Endothelial cell of umbilical vein (primary cell): ENCODE results near the gene DCLK3. TPM values are rescaled to one million over a fixed set of nuclear protein-coding genes. Genes with fewer than 3 reads are reported as not detected.

Experiments used
- BruUV-seq: library from RNA; stranded (reverse); fragments of 400-500 nt; replicated peaks from 2 replicates; lab custom pipeline; 2021; lab: Mats Ljungman, UMichigan
- CTCF ChIA-PET: fragments of 300-600, 350-600 bp; sonication (Branson Sonifier 250); formaldehyde crosslinking; loops from one replicate; lab custom pipeline; 2021; ENCODE audit warnings: antibody characterized with exemption, inconsistent platforms; lab: Charles Lee
- POLR2A ChIA-PET: fragments of 300-600, 350-600 bp; sonication (Branson Sonifier 250); formaldehyde crosslinking; loops from one replicate; lab custom pipeline; 2021; ENCODE audit warnings: antibody characterized with exemption, inconsistent platforms; lab: Charles Lee
- DNase-seq: peaks from one replicate; pipeline ENCODE4 v3.0.0-alpha.2; 2011; ENCODE audit warnings: low read depth, low spot score
- FAIRE-seq: peaks from 2 replicates; lab custom pipeline; 2011; peaks lifted over from hg19 to GRCh38; lab: Jason Lieb, UNC
- H2AFZ ChIP-seq: 2 replicates; pipeline ENCODE4 v1.6.0; 2012; ENCODE audit warnings: low read depth, low read length, control low read depth, inconsistent platforms
- H3K27ac ChIP-seq: 2 replicates; pipeline ENCODE4 v1.5.1; 2011; ENCODE audit warnings: low read depth, mild to moderate bottlenecking, control low read depth, low read length, moderate library complexity; ENCODE audit not compliant: insufficient read depth
- H3K27me3 ChIP-seq, 2 experiments: 2 replicates each; pipeline versions ENCODE4 v1.6.0 to v1.6.1; 2011; ENCODE audit warnings: low read length in 2 of 2, mixed read lengths in 1 of 2; ENCODE audit not compliant: control insufficient read depth in 2 of 2, insufficient read depth in 2 of 2
- H3K36me3 ChIP-seq, 2 experiments: 2 replicates in 1 of 2; 3 replicates in 1 of 2; pipeline ENCODE4 v1.5.1; 2011; ENCODE audit warnings: low read length in 2 of 2, mild to moderate bottlenecking in 1 of 2, moderate library complexity in 1 of 2; ENCODE audit not compliant: control insufficient read depth in 2 of 2, insufficient read depth in 2 of 2; ENCODE audit errors: extremely low read depth in 1 of 2
- H3K4me1 ChIP-seq: 3 replicates; pipeline ENCODE4 v1.5.1; 2011; ENCODE audit warnings: mild to moderate bottlenecking, low read length; ENCODE audit not compliant: control insufficient read depth, insufficient read depth; ENCODE audit errors: extremely low read depth
- H3K4me2 ChIP-seq: 2 replicates; pipeline ENCODE4 v1.6.1; 2011; ENCODE audit warnings: low read length, control low read depth, mixed read lengths; ENCODE audit not compliant: insufficient read depth
- H3K4me3 ChIP-seq, 3 experiments: fragments of 200-600 bp in 1 of 3; sonication (generic), shearing (Covaris generic) in 1 of 3; replicated peaks in 1 of 3; 2 replicates each; pipeline ENCODE4 v1.5.1; 2011 to 2016; ENCODE audit warnings: control low read depth in 3 of 3, low read length in 3 of 3, mild to moderate bottlenecking in 2 of 3, inconsistent platforms in 1 of 3, low read depth in 1 of 3, moderate library complexity in 1 of 3; ENCODE audit not compliant: insufficient read depth in 1 of 3
- H3K79me2 ChIP-seq: 2 replicates; pipeline ENCODE4 v1.6.0; 2012; ENCODE audit warnings: low read length, inconsistent platforms; ENCODE audit not compliant: control insufficient read depth, insufficient read depth
- H3K9ac ChIP-seq: replicated peaks from 2 replicates; pipeline ENCODE3; 2011; ENCODE audit warnings: low read length, control low read depth; ENCODE audit not compliant: insufficient read depth; ENCODE audit errors: extremely low read depth
- H3K9me1 ChIP-seq: replicated peaks from 3 replicates; pipeline ENCODE4 v1.6.0; 2011; ENCODE audit warnings: mild to moderate bottlenecking, low read length; ENCODE audit not compliant: control insufficient read depth, insufficient read depth; ENCODE audit errors: extremely low read depth
- H3K9me3 ChIP-seq: replicated peaks from 2 replicates; pipeline ENCODE4 v1.5.1; 2012; ENCODE audit warnings: low read length, inconsistent platforms; ENCODE audit not compliant: control insufficient read depth, insufficient read depth
- H4K20me1 ChIP-seq: replicated peaks from 2 replicates; pipeline ENCODE3; 2011; ENCODE audit warnings: mild to moderate bottlenecking, low read length; ENCODE audit not compliant: control insufficient read depth, insufficient read depth; ENCODE audit errors: extremely low read depth
- CTCF ChIP-seq, 2 donors: IDR thresholded peaks; 1 replicate in 1 of 2; 2 replicates in 1 of 2; pipeline ENCODE4 v1.5.1; 2011; ENCODE audit warnings: low read length in 2 of 2, mild to moderate bottlenecking in 2 of 2, moderate library complexity in 2 of 2, control low read depth in 1 of 2, inconsistent platforms in 1 of 2, low read depth in 1 of 2; ENCODE audit not compliant: insufficient read depth in 1 of 2; ENCODE audit errors: extremely low read depth in 1 of 2
- FOS ChIP-seq: IDR thresholded peaks from 2 replicates; pipeline ENCODE4 v1.6.1; 2011; ENCODE audit warnings: mild to moderate bottlenecking, low read length, moderate library complexity, borderline replicate concordance; ENCODE audit not compliant: insufficient read depth
- GATA2 ChIP-seq: IDR thresholded peaks from 2 replicates; pipeline ENCODE4 v1.7.0; 2011; ENCODE audit warnings: low read depth, mild to moderate bottlenecking, moderate library complexity, mixed read lengths, low read length; ENCODE audit not compliant: insufficient read length, insufficient read depth
- MAX ChIP-seq: IDR thresholded peaks from 2 replicates; pipeline ENCODE4 v1.6.1; 2011; ENCODE audit not compliant: insufficient read depth, insufficient read length
- POLR2A ChIP-seq: IDR thresholded peaks from 2 replicates; pipeline ENCODE4 v1.6.1; 2012; ENCODE audit warnings: low read depth, mild to moderate bottlenecking, control low read depth, low read length
- POLR2AphosphoS5 ChIP-seq: IDR thresholded peaks from 2 replicates; pipeline ENCODE4 v1.6.1; 2012; ENCODE audit warnings: low read depth, mild to moderate bottlenecking, control low read depth, low read length, moderate library complexity; ENCODE audit not compliant: insufficient read depth
- dilution Hi-C: fragments of 300-500 bp; cut with MboI; formaldehyde crosslinking; loops from one replicate; pipeline ENCODE4 v1.15.0; 2019; ENCODE audit warnings: low sequenced_read_pairs; ENCODE audit not compliant: extremely low pct_ligation_motif_present
- intact Hi-C: fragments of 100-400 bp; cut with micrococcal nuclease; formaldehyde crosslinking; loops from one replicate; pipeline ENCODE4 v1.10.0; 2022
- polyA plus RNA-seq, 4 experiments: library from polyadenylated mRNA; depleted of rRNA in 3 of 4; stranded (reverse) in 3 of 4; unstranded in 1 of 4; fragments of >200 nt; gene quantifications; 2 replicates each; pipeline versions ENCODE4 v1.2.1 to v1.2.3, GENCODE V29; 2011 to 2012; ENCODE audit warnings: missing spikeins in 1 of 4
- total RNA-seq: library from RNA; stranded (reverse); gene quantifications from 2 replicates; pipeline ENCODE4 v1.2.3, GENCODE V29; 2021

The DCLK3 gene
- total and polyA plus RNA-seq, 2 donors (not counting 3 experiments of a cell fraction or from before 2014, with no cell fraction given) = not detected

- dilution Hi-C loops (no loop called here), intact Hi-C loops (no loop called here)
- FAIRE-seq = no peak
- Histone ChIP-seq H3K27me3 (peaks cover 0 to 2% of the 10 kb centered on the region in 2 experiments), H3K79me2 (no peaks in the 10 kb centered on the region), H3K9me3 (no peaks in the 10 kb centered on the region), H3K27ac (no peak overlapping the region), H3K9me1 (no peaks in the 10 kb centered on the region), H4K20me1 (no peaks in the 10 kb centered on the region), H3K4me1 (no peaks in the 10 kb centered on the region), H2AFZ (no peak overlapping the region), H3K36me3 (no peaks in the 10 kb centered on the region), H3K4me3 (no peak overlapping the region), H3K9ac (no peak overlapping the region), H3K4me2 (no peak overlapping the region)
- ChIA-PET POLR2A (no interaction called here), CTCF (interaction anchor here (1.2 kb wide), 1 partner anchor 16 kb away, joined by 5 read pairs; no protein-coding TSS in a partner anchor)
- no TSS peak for BruUV-seq
- no peak for DNase-seq
- TF ChIP-seq POLR2AphosphoS5 (no peak), FOS (no peak), MAX (no peak), GATA2 (no peak), POLR2A (no peak), CTCF (IDR thresholded peaks at IDR 0.05; ENCODE audit: extremely low read depth in 1 of 2, insufficient read depth in 1 of 2, low read depth in 1 of 2, low read length in 2 of 2) (no peak)
These were observed 12.1 kb upstream of the DCLK3 start for GRCh38 chr3:36776436-36776835.
